Endodermal cell (in vitro differentiated cells): Measurements from ENCODE around the gene CDC42BPB. TPM values are rescaled to one million over a fixed set of nuclear protein-coding genes. Genes with fewer than 3 reads are reported as not detected.

ENCODE experiments used
- DNase-seq: peaks from one replicate; pipeline ENCODE4 v3.0.0-alpha.2; 2017
- H3K27ac ChIP-seq: 2 replicates; pipeline ENCODE4 v1.5.1; 2013; ENCODE audit warnings: mild to moderate bottlenecking, low read depth, low read length, moderate library complexity
- H3K27me3 ChIP-seq: 2 replicates; pipeline ENCODE4 v1.6.1; 2013; ENCODE audit warnings: mild to moderate bottlenecking, low read length, moderate library complexity; ENCODE audit not compliant: insufficient read depth, control insufficient read depth, poor library complexity, severe bottlenecking
- H3K36me3 ChIP-seq: 2 replicates; pipeline ENCODE4 v1.7.0; 2013; ENCODE audit warnings: mild to moderate bottlenecking, low read length, moderate library complexity; ENCODE audit not compliant: control insufficient read depth, insufficient read depth
- H3K4me1 ChIP-seq: one replicate; pipeline ENCODE4 v1.7.0; 2013; ENCODE audit warnings: low read length; ENCODE audit not compliant: control insufficient read depth, insufficient read depth
- H3K4me3 ChIP-seq: 2 replicates; pipeline ENCODE4 v1.5.1; 2013; ENCODE audit warnings: mild to moderate bottlenecking, low read length, moderate library complexity
- H3K9ac ChIP-seq: 2 replicates; pipeline ENCODE4 v1.6.1; 2013; ENCODE audit warnings: mild to moderate bottlenecking, low read length, moderate library complexity; ENCODE audit not compliant: poor library complexity, severe bottlenecking; ENCODE audit errors: extremely low read depth
- H3K9me3 ChIP-seq: 2 replicates; pipeline ENCODE4 v1.6.1; 2013; ENCODE audit warnings: mild to moderate bottlenecking, low read length, moderate library complexity; ENCODE audit not compliant: control insufficient read depth
- H3K27ac Mint-ChIP-seq: 2 replicates; pipeline ENCODE4 v1.8.0; 2020; ENCODE audit warnings: mixed read lengths
- H3K27me3 Mint-ChIP-seq: 2 replicates; pipeline ENCODE4 v1.8.0; 2021; ENCODE audit warnings: mild to moderate bottlenecking, mixed read lengths; ENCODE audit not compliant: insufficient read depth
- H3K36me3 Mint-ChIP-seq: 2 replicates; pipeline ENCODE4 v1.8.0; 2020; ENCODE audit warnings: low read depth, mixed read lengths
- H3K4me1 Mint-ChIP-seq: 2 replicates; pipeline ENCODE4 v1.8.0; 2020; ENCODE audit warnings: mixed read lengths
- H3K4me3 Mint-ChIP-seq: 2 replicates; pipeline ENCODE4 v1.8.0; 2020; ENCODE audit warnings: mild to moderate bottlenecking, moderate library complexity, mixed read lengths
- H3K9me3 Mint-ChIP-seq: 2 replicates; pipeline ENCODE4 v1.8.0; 2020; ENCODE audit warnings: mild to moderate bottlenecking, mixed read lengths
- CTCF ChIP-seq: fragments of 200-600 bp; sonication (generic); conservative IDR thresholded peaks from 2 replicates; pipeline ENCODE4 v1.5.0; 2021; ENCODE audit warnings: antibody characterized with exemption, mild to moderate bottlenecking
- WGBS, 2 experiments: methylation state at CpG; one replicate each; pipeline versions ENCODE4 v1.1.5 to v1.1.7; 2013; ENCODE audit warnings: missing lambda C conversion rate in 2 of 2, mixed read lengths in 1 of 2; ENCODE audit not compliant: insufficient coverage in 1 of 2, insufficient read length in 1 of 2; 5-methylcytosine and 5-hydroxymethylcytosine counted together
- total RNA-seq, 2 donors: library from RNA; stranded (reverse); fragmentation: NEBNext Ultra II Directional in 1 of 2; extraction: Animal tissue kit (Norgen Biotek cat#: 25700) in 1 of 2; gene quantifications; 2 replicates in 1 of 2; 3 replicates in 1 of 2; pipeline ENCODE4 v1.2.1, GENCODE V29; 2021

Gene CDC42BPB
- total RNA-seq, 2 donors from 2014 or later, result 120 to 123 TPM

GRCh38 chr14:103030741-103031565 lies 26.4 kb downstream of the CDC42BPB start:
- H3K9me3 Mint-ChIP-seq, result peaks cover 12% of the 10 kb centered on the region
- no peak for TF ChIP-seq CTCF
- Histone ChIP-seq H3K27ac (no peak overlapping the region), H3K9ac (no peak overlapping the region), H3K9me3 (peaks cover 8% of the 10 kb centered on the region), H3K27me3 (no peaks in the 10 kb centered on the region), H3K4me1 (no peaks in the 10 kb centered on the region), H3K4me3 (no peak overlapping the region), H3K36me3 (no peaks in the 10 kb centered on the region)
- H3K36me3 Mint-ChIP-seq, result peaks cover 13% of the 10 kb centered on the region
- H3K4me3 Mint-ChIP-seq, result no peak overlapping the region
- H3K4me1 Mint-ChIP-seq, result no peaks in the 10 kb centered on the region
- no peak overlapping the region for H3K27ac Mint-ChIP-seq
- 95 to 98% methylated on average over 9 to 13 of the region's 13 CpGs for WGBS, 2 experiments
- DNase-seq, result no peak
- H3K27me3 Mint-ChIP-seq, result no peaks in the 10 kb centered on the region

- Mint-ChIP-seq H3K9me3 (peaks cover 16% of the 10 kb centered on the region), H3K27me3 (no peaks in the 10 kb centered on the region), H3K4me1 (no peaks in the 10 kb centered on the region), H3K27ac (no peak overlapping the region), H3K36me3 (peaks cover 17% of the 10 kb centered on the region), H3K4me3 (no peak overlapping the region)
- Histone ChIP-seq H3K4me3 (no peak overlapping the region), H3K27ac (no peak overlapping the region), H3K9ac (no peak overlapping the region), H3K9me3 (peaks cover 11% of the 10 kb centered on the region), H3K36me3 (no peaks in the 10 kb centered on the region), H3K4me1 (no peaks in the 10 kb centered on the region), H3K27me3 (no peaks in the 10 kb centered on the region)
- no peak for TF ChIP-seq CTCF
- DNase-seq, result no peak
- WGBS, 2 experiments, result 100% methylated on average over 9 of the region's 9 CpGs
These were observed 27.4 kb downstream of the CDC42BPB start for GRCh38 chr14:103029936-103030335.

GRCh38 chr14:103028772-103029171 lies 28.6 kb downstream of the CDC42BPB start:
- no peaks in the 10 kb centered on the region for H3K36me3 ChIP-seq

More at GRCh38 chr14:103028772-103029171, 28.6 kb downstream of the CDC42BPB start:
- Histone ChIP-seq H3K27me3 (no peaks in the 10 kb centered on the region), H3K27ac (no peak overlapping the region), H3K9ac (no peak overlapping the region), H3K4me3 (no peak overlapping the region), H3K4me1 (no peaks in the 10 kb centered on the region), H3K9me3 (peaks cover 11% of the 10 kb centered on the region)
- no peak overlapping the region for H3K4me3 Mint-ChIP-seq
- no peak for TF ChIP-seq CTCF
- peaks cover 16% of the 10 kb centered on the region for H3K9me3 Mint-ChIP-seq
- no peaks in the 10 kb centered on the region for H3K27me3 Mint-ChIP-seq
- peaks cover 5% of the 10 kb centered on the region for H3K4me1 Mint-ChIP-seq
- H3K27ac Mint-ChIP-seq, result no peak overlapping the region
- peaks cover 17% of the 10 kb centered on the region for H3K36me3 Mint-ChIP-seq
- no peak for DNase-seq
